SU-DHL-6 (cell line): ENCODE measurements around the gene COL21A1.

Source experiments
- H2AFZ ChIP-seq: fragments of 200-600 bp; sonication (generic); 2 replicates; pipeline ENCODE4 v1.6.1; 2014; ENCODE audit warnings: low read depth, mild to moderate bottlenecking, moderate library complexity, mixed read lengths, antibody characterized with exemption, low read length; ENCODE audit not compliant: severe bottlenecking
- H3F3A ChIP-seq: fragments of 200-600 bp; shearing (Covaris generic); 2 replicates; pipeline ENCODE4 v1.6.0; 2016; ENCODE audit warnings: antibody characterized with exemption, mild to moderate bottlenecking; ENCODE audit not compliant: insufficient read depth
- H3K27ac ChIP-seq: fragments of 200-600 bp; sonication (generic); 2 replicates; pipeline ENCODE4 v1.5.1; 2016; ENCODE audit warnings: low read depth, mild to moderate bottlenecking, low read length, moderate library complexity, mixed read lengths
- H3K27me3 ChIP-seq: fragments of 200-600 bp; sonication (generic), shearing (Covaris generic); 2 replicates; pipeline ENCODE4 v1.6.0; 2014; ENCODE audit warnings: mild to moderate bottlenecking, low read length
- H3K36me3 ChIP-seq: fragments of 200-600 bp; sonication (generic); 2 replicates; pipeline ENCODE4 v1.6.1; 2014; ENCODE audit warnings: mild to moderate bottlenecking, low read length, mixed read lengths
- H3K4me2 ChIP-seq: fragments of 300-600, 200-600 bp; shearing (Covaris generic), sonication (generic); 2 replicates; pipeline ENCODE4 v1.6.0; 2014; ENCODE audit warnings: low read length, low read depth, mild to moderate bottlenecking; ENCODE audit not compliant: poor library complexity, severe bottlenecking
- H3K4me3 ChIP-seq: fragments of 200-600 bp; sonication (generic); 2 replicates; pipeline ENCODE4 v1.5.1; 2014; ENCODE audit warnings: antibody characterized with exemption, low read length, mild to moderate bottlenecking, mixed read lengths; ENCODE audit not compliant: insufficient read depth, poor library complexity, severe bottlenecking
- H3K79me2 ChIP-seq: fragments of 200-600 bp; sonication (generic); 2 replicates; pipeline ENCODE4 v1.6.1; 2014; ENCODE audit warnings: mild to moderate bottlenecking, low read length, moderate library complexity; ENCODE audit not compliant: insufficient read depth
- H3K9ac ChIP-seq: fragments of 200-600 bp; sonication (generic); 2 replicates; pipeline ENCODE4 v1.7.0; 2014; ENCODE audit warnings: mild to moderate bottlenecking, low read length
- H3K9me2 ChIP-seq: fragments of 200-600 bp; sonication (generic); replicated peaks from 2 replicates; pipeline ENCODE4 v1.6.1; 2014; ENCODE audit warnings: low read length; ENCODE audit not compliant: insufficient read depth
- H3K9me3 ChIP-seq: fragments of 200-600 bp; sonication (generic); 2 replicates; pipeline ENCODE4 v1.6.1; 2014; ENCODE audit warnings: low read length, mixed read lengths; ENCODE audit not compliant: insufficient read depth
- H4K20me1 ChIP-seq: fragments of 200-600 bp; sonication (generic); 2 replicates; pipeline ENCODE4 v1.6.1; 2014; ENCODE audit warnings: low read depth, mild to moderate bottlenecking, antibody characterized with exemption, low read length, moderate library complexity, mixed read lengths
- EZH2phosphoT487 ChIP-seq: fragments of 200-600 bp; sonication (generic), shearing (Covaris generic); conservative IDR thresholded peaks from 2 replicates; pipeline ENCODE4 v1.6.1; 2018; ENCODE audit warnings: mild to moderate bottlenecking, antibody characterized with exemption, low read length, moderate library complexity, mixed read lengths
- TF ChIP-seq, protein P1 (sequence below): fragments of 200-600 bp; sonication (generic); IDR thresholded peaks from one replicate; pipeline ENCODE4 v1.5.1; 2017; ENCODE audit warnings: antibody characterized with exemption, mild to moderate bottlenecking, low read length, moderate library complexity; ENCODE audit not compliant: insufficient read depth, poor library complexity, severe bottlenecking

Gene COL21A1

DNA sequence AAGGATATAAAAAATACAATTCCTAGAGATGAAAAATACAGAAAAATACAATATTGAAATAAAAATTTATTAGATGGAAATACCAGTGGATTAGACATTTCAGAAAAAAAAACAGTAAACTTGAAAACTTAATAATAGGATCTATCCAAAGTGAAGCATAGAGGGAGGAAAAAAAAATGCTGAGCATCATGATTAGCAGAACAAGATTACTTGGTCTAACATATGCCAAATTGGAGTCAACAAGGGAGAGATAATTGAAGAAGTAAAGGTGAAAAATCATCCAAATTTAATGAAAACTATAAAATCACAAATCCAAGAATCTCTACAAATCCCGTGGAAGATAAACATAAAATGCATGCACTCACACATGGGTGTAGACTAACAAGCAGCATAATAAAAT lies 205.8 kb downstream of the COL21A1 start:
- H3K4me2 ChIP-seq = no peak overlapping the region
- 0 out of 2 replicates have a peak, but pooled peaks cover 5% of the 10 kb centered on the region for H3K9me2 ChIP-seq
- H3K9ac ChIP-seq = no peak overlapping the region
- H3K9me3 ChIP-seq = no peaks in the 10 kb centered on the region
- no peak overlapping the region for H3K27ac ChIP-seq
- TF ChIP-seq, protein P1, sequence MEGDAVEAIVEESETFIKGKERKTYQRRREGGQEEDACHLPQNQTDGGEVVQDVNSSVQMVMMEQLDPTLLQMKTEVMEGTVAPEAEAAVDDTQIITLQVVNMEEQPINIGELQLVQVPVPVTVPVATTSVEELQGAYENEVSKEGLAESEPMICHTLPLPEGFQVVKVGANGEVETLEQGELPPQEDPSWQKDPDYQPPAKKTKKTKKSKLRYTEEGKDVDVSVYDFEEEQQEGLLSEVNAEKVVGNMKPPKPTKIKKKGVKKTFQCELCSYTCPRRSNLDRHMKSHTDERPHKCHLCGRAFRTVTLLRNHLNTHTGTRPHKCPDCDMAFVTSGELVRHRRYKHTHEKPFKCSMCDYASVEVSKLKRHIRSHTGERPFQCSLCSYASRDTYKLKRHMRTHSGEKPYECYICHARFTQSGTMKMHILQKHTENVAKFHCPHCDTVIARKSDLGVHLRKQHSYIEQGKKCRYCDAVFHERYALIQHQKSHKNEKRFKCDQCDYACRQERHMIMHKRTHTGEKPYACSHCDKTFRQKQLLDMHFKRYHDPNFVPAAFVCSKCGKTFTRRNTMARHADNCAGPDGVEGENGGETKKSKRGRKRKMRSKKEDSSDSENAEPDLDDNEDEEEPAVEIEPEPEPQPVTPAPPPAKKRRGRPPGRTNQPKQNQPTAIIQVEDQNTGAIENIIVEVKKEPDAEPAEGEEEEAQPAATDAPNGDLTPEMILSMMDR = no peak
- TF ChIP-seq EZH2phosphoT487 = no peak
- no peaks in the 10 kb centered on the region for H3K79me2 ChIP-seq
- H3K27me3 ChIP-seq = no peaks in the 10 kb centered on the region
- H4K20me1 ChIP-seq = no peaks in the 10 kb centered on the region
- H3K36me3 ChIP-seq = no peaks in the 10 kb centered on the region
- H3K4me3 ChIP-seq = no peak overlapping the region
- no peak overlapping the region for H2AFZ ChIP-seq
- no peaks in the 10 kb centered on the region for H3F3A ChIP-seq

- Histone ChIP-seq H3K4me2 (no peak overlapping the region), H3K79me2 (no peaks in the 10 kb centered on the region), H3K36me3 (no peaks in the 10 kb centered on the region), H3K9ac (no peak overlapping the region), H2AFZ (no peak overlapping the region), H4K20me1 (no peaks in the 10 kb centered on the region), H3K9me3 (no peaks in the 10 kb centered on the region), H3K9me2 (0 out of 2 replicates have a peak, but pooled peaks cover 5% of the 10 kb centered on the region), H3K4me3 (no peak overlapping the region), H3K27me3 (no peaks in the 10 kb centered on the region), H3F3A (no peaks in the 10 kb centered on the region), H3K27ac (no peak overlapping the region)
- no peak for TF ChIP-seq EZH2phosphoT487
- TF ChIP-seq, protein P1 = no peak
Measured at GRCh38 chr6:56040889-56041301, 206.5 kb downstream of the COL21A1 start.

DNA sequence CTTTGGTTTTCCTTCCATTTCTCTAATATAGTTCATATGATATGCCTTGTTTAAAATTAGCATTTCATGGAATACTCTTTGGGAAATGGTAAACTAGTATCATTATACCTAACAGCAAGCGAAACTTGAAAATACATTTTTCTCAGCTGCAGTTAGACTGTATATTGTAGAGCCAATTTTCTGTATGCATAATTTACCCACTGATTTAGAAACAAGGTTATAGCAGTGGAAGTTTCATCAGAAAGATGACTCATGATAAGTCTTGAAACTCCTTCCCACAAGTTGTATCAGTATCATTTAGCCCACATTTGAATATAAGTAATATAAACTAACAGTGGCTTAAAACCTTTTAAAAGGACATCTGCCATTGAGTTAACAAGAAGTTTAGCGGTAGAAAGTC lies 207.2 kb downstream of the COL21A1 start:
- H3K9me2 ChIP-seq = 0 out of 2 replicates have a peak, but pooled peaks cover 5% of the 10 kb centered on the region
- H3K27me3 ChIP-seq = no peaks in the 10 kb centered on the region
- no peaks in the 10 kb centered on the region for H3K36me3 ChIP-seq
- H3K4me2 ChIP-seq = no peak overlapping the region
- no peaks in the 10 kb centered on the region for H4K20me1 ChIP-seq
- TF ChIP-seq EZH2phosphoT487 = no peak
- TF ChIP-seq, protein P1 = no peak
- no peak overlapping the region for H3K4me3 ChIP-seq
- H3K79me2 ChIP-seq = no peaks in the 10 kb centered on the region
- no peak overlapping the region for H3K9ac ChIP-seq
- no peaks in the 10 kb centered on the region for H3F3A ChIP-seq
- no peak overlapping the region for H2AFZ ChIP-seq
- no peak overlapping the region for H3K27ac ChIP-seq
- H3K9me3 ChIP-seq = no peaks in the 10 kb centered on the region
